K562 (cell line): ENCODE measurements around the gene EXOC6. TPM values are rescaled to one million over a fixed set of nuclear protein-coding genes. Genes with fewer than 3 reads are reported as not detected.

Experiments used
- ATAC-seq: fragments of 200-7000 bp; cut with Tn5 transposase; 3 replicates; pipeline ENCODE4 v1.9.1; 2020; ENCODE audit warnings: moderate library complexity
- BruUV-seq: library from RNA; stranded (reverse); fragments of 400-500 nt; replicated peaks from 2 replicates; lab custom pipeline; 2021; lab: Mats Ljungman, UMichigan
- CTCF ChIA-PET: fragments of 300-600 bp; formaldehyde crosslinking; extraction: SDS; loops from one replicate; lab custom pipeline; 2021; ENCODE audit warnings: low intra/inter-chr PET ratio; lab: Yijun Ruan, JAX
- POLR2A ChIA-PET: fragments of 300-600, 350-650 bp; sonication (Branson Sonifier 250); formaldehyde crosslinking; extraction: SDS; loops from one replicate; lab custom pipeline; 2021; ENCODE audit warnings: antibody characterized with exemption, inconsistent platforms; lab: Yijun Ruan, JAX
- DNase-seq, 4 experiments: peaks; one replicate each; pipeline versions ENCODE4 v3.0.0 to v3.0.0-alpha.2; 2011 to 2018; ENCODE audit warnings: low spot score in 3 of 4, mixed read lengths in 3 of 4; ENCODE audit errors: extremely low read depth in 1 of 4
- FAIRE-seq: peaks from 2 replicates; lab custom pipeline; 2011; peaks lifted over from hg19 to GRCh38; lab: Jason Lieb, UNC
- H2AFZ ChIP-seq: 2 replicates; pipeline ENCODE4 v1.6.0; 2011; ENCODE audit warnings: low read depth, low read length, control low read depth, inconsistent platforms
- H3K27ac ChIP-seq: fragments of 200-600 bp; 3 replicates; pipeline ENCODE4 v1.8.0; 2011; ENCODE audit warnings: low read depth, mild to moderate bottlenecking, control low read depth, inconsistent platforms, low read length, moderate library complexity, mixed read lengths; ENCODE audit errors: extremely low read depth
- H3K27me3 ChIP-seq, 2 experiments: fragments of 300-600 bp in 1 of 2; 2 replicates in 1 of 2; 3 replicates in 1 of 2; pipeline versions ENCODE4 v1.6.0 to v1.8.0; 2011; ENCODE audit warnings: inconsistent platforms in 2 of 2, low read length in 2 of 2, mild to moderate bottlenecking in 1 of 2, mixed read lengths in 1 of 2, moderate library complexity in 1 of 2; ENCODE audit not compliant: control insufficient read depth in 2 of 2, insufficient read depth in 2 of 2
- H3K36me3 ChIP-seq: fragments of 300-600 bp; 3 replicates; pipeline ENCODE4 v1.8.0; 2011; ENCODE audit warnings: mild to moderate bottlenecking, low read length, inconsistent platforms; ENCODE audit not compliant: control insufficient read depth, insufficient read depth
- H3K4me1 ChIP-seq, 2 experiments: fragments of 200-600 bp in 1 of 2; replicated peaks in 1 of 2; 2 replicates in 1 of 2; 3 replicates in 1 of 2; pipeline versions ENCODE4 v1.5.1 to v1.8.0; 2011; ENCODE audit warnings: inconsistent platforms in 2 of 2, low read length in 2 of 2, mild to moderate bottlenecking in 1 of 2, mixed read lengths in 1 of 2, moderate library complexity in 1 of 2; ENCODE audit not compliant: control insufficient read depth in 2 of 2, insufficient read depth in 2 of 2
- H3K4me2 ChIP-seq: 2 replicates; pipeline ENCODE4 v1.6.1; 2011; ENCODE audit warnings: low read length, control low read depth, inconsistent platforms, mixed read lengths; ENCODE audit not compliant: insufficient read depth
- H3K4me3 ChIP-seq: fragments of 200-600 bp; sonication (generic), shearing (Covaris generic); 2 replicates; pipeline ENCODE4 v1.5.1; 2016; ENCODE audit warnings: control low read depth, inconsistent platforms
- H3K79me2 ChIP-seq: fragments of 200-600 bp; 3 replicates; pipeline ENCODE4 v1.8.0; 2011; ENCODE audit warnings: low read length, inconsistent platforms; ENCODE audit not compliant: control insufficient read depth, insufficient read depth
- H3K9ac ChIP-seq, 2 experiments: 2 replicates each; pipeline versions ENCODE4 v1.6.0 to v1.6.1; 2011; ENCODE audit warnings: low read depth in 2 of 2, low read length in 2 of 2, control low read depth in 1 of 2, inconsistent platforms in 1 of 2, mild to moderate bottlenecking in 1 of 2, mixed read lengths in 1 of 2; ENCODE audit not compliant: insufficient read depth in 1 of 2
- H3K9me1 ChIP-seq: one replicate; pipeline ENCODE4 v1.6.0; 2011; ENCODE audit warnings: inconsistent platforms, mild to moderate bottlenecking, low read length, moderate library complexity; ENCODE audit not compliant: control insufficient read depth, insufficient read depth
- H3K9me3 ChIP-seq: replicated peaks from 2 replicates; pipeline ENCODE4 v1.5.1; 2011; ENCODE audit warnings: low read depth, low read length, inconsistent platforms; ENCODE audit not compliant: control insufficient read depth, insufficient read depth
- H4K20me1 ChIP-seq: replicated peaks from 2 replicates; pipeline ENCODE4 v1.6.1; 2011; ENCODE audit warnings: low read length, inconsistent platforms, mixed read lengths; ENCODE audit not compliant: control insufficient read depth, insufficient read depth
- BRD4 ChIP-seq: fragments of 200-600 bp; sonication (generic); IDR thresholded peaks from 2 replicates; pipeline ENCODE4 v1.6.1; 2017; ENCODE audit warnings: inconsistent platforms
- C11orf30 ChIP-seq: fragments of 450-650 bp; IDR thresholded peaks from 2 replicates; pipeline ENCODE4 v1.6.1; 2016; ENCODE audit warnings: low read depth, mild to moderate bottlenecking
- CBX3 ChIP-seq, 2 experiments: IDR thresholded peaks; 1 replicate in 1 of 2; 2 replicates in 1 of 2; pipeline ENCODE4 v1.6.1; 2012; ENCODE audit warnings: inconsistent platforms in 2 of 2, low read length in 2 of 2, borderline replicate concordance in 1 of 2, control low read depth in 1 of 2
- FOSL1 ChIP-seq: fragments of 200-800 bp; sonication (Bioruptor generic); conservative IDR thresholded peaks from 2 replicates; pipeline ENCODE4 v1.6.1; 2016; ENCODE audit warnings: missing genetic modification characterization, missing compliant biosample characterization
- HNRNPL ChIP-seq: fragments of 200-400 bp; formaldehyde crosslinking; IDR thresholded peaks from 2 replicates; pipeline ENCODE4 v1.6.1; 2017; ENCODE audit warnings: low read depth, mild to moderate bottlenecking, low read length
- HNRNPUL1 ChIP-seq: fragments of 200-400 bp; formaldehyde crosslinking; IDR thresholded peaks from 2 replicates; pipeline ENCODE4 v1.6.1; 2017; ENCODE audit warnings: low read length
- NR2C1 ChIP-seq, 2 experiments: fragments of 450-650 bp; IDR thresholded peaks; 2 replicates each; pipeline ENCODE4 v1.6.1; 2017; ENCODE audit warnings: mild to moderate bottlenecking in 2 of 2, antibody characterized with exemption in 1 of 2, inconsistent platforms in 1 of 2, missing compliant biosample characterization in 1 of 2, missing genetic modification characterization in 1 of 2
- RAD21 ChIP-seq, 2 experiments: fragments of 250-450 bp in 1 of 2; fragments of 450-650 bp in 1 of 2; sonication (Bioruptor Pico) in 1 of 2; formaldehyde crosslinking in 1 of 2; IDR thresholded peaks in 1 of 2; conservative IDR thresholded peaks in 1 of 2; 2 replicates each; pipeline versions ENCODE4 v1.4.0 to v1.8.0; 2020 to 2022; ENCODE audit warnings: mild to moderate bottlenecking in 2 of 2, moderate library complexity in 1 of 2
- RBM22 ChIP-seq: fragments of 200-400 bp; formaldehyde crosslinking; IDR thresholded peaks from 2 replicates; pipeline ENCODE4 v1.6.1; 2018; ENCODE audit warnings: low read length, low read depth; ENCODE audit not compliant: poor library complexity, severe bottlenecking
- RBM25 ChIP-seq: fragments of 200-400 bp; formaldehyde crosslinking; IDR thresholded peaks from 2 replicates; pipeline ENCODE4 v1.6.1; 2018; ENCODE audit warnings: low read length, low read depth, moderate library complexity; ENCODE audit not compliant: severe bottlenecking
- SMAD1 ChIP-seq: fragments of 150-350 bp; IDR thresholded peaks from 2 replicates; pipeline ENCODE4 v1.6.1; 2014; ENCODE audit warnings: low read length, low read depth; ENCODE audit not compliant: partially characterized antibody
- SMARCB1 ChIP-seq: IDR thresholded peaks from 2 replicates; pipeline ENCODE4 v1.6.1; 2011; ENCODE audit warnings: improper control_type of control experiment, low read depth; ENCODE audit not compliant: insufficient read length
- USF1 ChIP-seq: sonication (generic); formaldehyde crosslinking; IDR thresholded peaks from 2 replicates; pipeline ENCODE4 v1.9.0; 2022; ENCODE audit warnings: mild to moderate bottlenecking, missing genetic modification reagents
- ZNF143 ChIP-seq: sonication (generic); formaldehyde crosslinking; IDR thresholded peaks from 2 replicates; pipeline ENCODE4 v1.9.0; 2022; ENCODE audit warnings: mild to moderate bottlenecking, missing genetic modification reagents
- ZNF232 ChIP-seq: sonication (generic); formaldehyde crosslinking; IDR thresholded peaks from 2 replicates; pipeline ENCODE4 v1.8.0; 2022; ENCODE audit warnings: mild to moderate bottlenecking, missing genetic modification reagents
- ZNF316 ChIP-seq: fragments of 450-650 bp; IDR thresholded peaks from 2 replicates; pipeline ENCODE4 v1.6.1; 2016
- ZNF507 ChIP-seq: conservative IDR thresholded peaks from 2 replicates; pipeline ENCODE4 v1.6.1; 2017; ENCODE audit warnings: missing genetic modification characterization, missing compliant biosample characterization
- WGBS: fragments of 100-300 bp; shearing (Covaris generic); methylation state at CpG from one replicate; pipeline ENCODE4 v1.1.6; 2016; ENCODE audit warnings: low coverage, mixed read lengths; ENCODE audit not compliant: insufficient coverage; ENCODE audit errors: missing lambda C conversion rate; 5-methylcytosine and 5-hydroxymethylcytosine counted together
- in situ Hi-C: fragments of 300-500 bp; cut with MboI; formaldehyde crosslinking; loops from 4 replicates; pipeline ENCODE4 v1.15.0; 2018; ENCODE audit warnings: inconsistent platforms, mixed read lengths
- intact Hi-C: fragments of 100-400 bp; cut with micrococcal nuclease; formaldehyde crosslinking; loops from 2 replicates; pipeline ENCODE4 v1.14.2; 2022
- polyA plus RNA-seq, 8 experiments: library from polyadenylated mRNA; depleted of rRNA in 4 of 8; stranded (reverse) in 5 of 8; unstranded in 3 of 8; fragments of >200 nt; fragmentation: Nextera tagmentation in 2 of 8; fragmentation: Illumina TruSeq in 1 of 8; extraction: Ambion mirVana in 2 of 8; extraction: Trizol in 1 of 8; gene quantifications; 2 replicates each; pipeline versions ENCODE4 v1.2.1 to v1.2.3, GENCODE V29; 2011 to 2014; ENCODE audit warnings: inconsistent platforms in 1 of 8, missing spikeins in 1 of 8
- total RNA-seq, 7 experiments: library from RNA; depleted of rRNA in 6 of 7; stranded (reverse); fragments of >200 nt in 6 of 7; fragmentation: Illumina TruSeq in 2 of 7; extraction: Trizol in 2 of 7; gene quantifications; 2 replicates each; pipeline versions ENCODE4 v1.2.1 to v1.2.3, GENCODE V29; 2011 to 2021; ENCODE audit warnings: low replicate concordance in 1 of 7

EXOC6 gene
- total and polyA plus RNA-seq, 9 of the 15 experiments (the other 6 are each of a cell fraction or from before 2014, with no cell fraction given) = 13.9 to 42.8 (median 24.9) TPM

- TF ChIP-seq RAD21 (CRISPR knock-in tag; conservative IDR thresholded peaks at IDR 0.05 in 1 of 2, IDR thresholded peaks at IDR 0.05 in 1 of 2) (no peak), CBX3 (IDR thresholded peaks at IDR 0.05; ENCODE audit: borderline replicate concordance in 1 of 2, low read length in 2 of 2) (no peak), BRD4 (no peak), SMAD1 (no peak), RBM22 (no peak), ZNF232 (CRISPR knock-in tag) (no peak), ZNF507 (tag) (no peak), HNRNPL (no peak), USF1 (CRISPR knock-in tag) (no peak)
Observed at GRCh38 chr10:92846344-92846743, 2.0 kb upstream of the EXOC6 start (continued).

- ChIA-PET POLR2A (interaction anchor here (0.9 to 1.2 kb wide), 3 partner anchors 9 to 240 kb away, joined by 3 to 4 read pairs (median 3); no protein-coding TSS in a partner anchor), CTCF (no interaction called here)
- TF ChIP-seq HNRNPUL1 (no peak), SMARCB1 (no peak), ZNF143 (CRISPR knock-in tag) (no peak), NR2C1 (IDR thresholded peaks at IDR 0.05) (no peak), NR2C1 (tag; IDR thresholded peaks at IDR 0.05) (no peak), C11orf30 (peak; percentile 31; the same call in 1 of the 2 replicates), ZNF316 (peak; percentile 50; the same call in 1 of the 2 replicates), FOSL1 (tag) (peak; percentile 36; the same call in 1 of the 2 replicates), RBM25 (peak; percentile 46)
- no peak overlapping the region for H3K4me3 ChIP-seq
- peaks cover 35% of the 10 kb centered on the region for H3K79me2 ChIP-seq
- WGBS = 21% methylated on average over 2 of the region's 2 CpGs
- in situ Hi-C loops (no loop called here), intact Hi-C loops (no loop called here)
- FAIRE-seq (no peak), ATAC-seq (no peak), DNase-seq (no peak)
- H3K4me1 ChIP-seq = peaks cover 13% of the 10 kb centered on the region in 2 experiments; a peak in 4 of 5 replicates
- H4K20me1 ChIP-seq = no peaks in the 10 kb centered on the region
- no peak overlapping the region for H3K9ac ChIP-seq
- BruUV-seq = no TSS peak
- H3K27ac ChIP-seq = peak overlapping the region; percentile 56; the same call in 1 of the 3 replicates
- H3K9me3 ChIP-seq = no peaks in the 10 kb centered on the region
- H3K27me3 ChIP-seq = no peaks in the 10 kb centered on the region
- no peak overlapping the region for H2AFZ ChIP-seq
- H3K36me3 ChIP-seq = peaks cover 20% of the 10 kb centered on the region; the same call in 2 of the 3 replicates
- H3K9me1 ChIP-seq = no peaks in the 10 kb centered on the region
- no peak overlapping the region for H3K4me2 ChIP-seq
Observed at GRCh38 chr10:92846854-92847201, 1.5 kb upstream of the EXOC6 start.
